HG03025 (cell line): ENCODE data around the gene PHAX.
A peak's percentile ranks its signal among the peaks of the same experiment; 100 is the strongest.
"Not testable (repeated sequence)": the region's sequence is repeated elsewhere in the genome, so short reads cannot be mapped to it uniquely, and the experiment has no call there.

Source experiments
- ATAC-seq: cut with Tn5 transposase; IDR thresholded peaks from one replicate; pipeline ENCODE4 v1.9.1; 2021; ENCODE audit warnings: mild to moderate bottlenecking, moderate library complexity; ENCODE audit not compliant: unreplicated experiment, low FRiP score

Gene PHAX

DNA sequence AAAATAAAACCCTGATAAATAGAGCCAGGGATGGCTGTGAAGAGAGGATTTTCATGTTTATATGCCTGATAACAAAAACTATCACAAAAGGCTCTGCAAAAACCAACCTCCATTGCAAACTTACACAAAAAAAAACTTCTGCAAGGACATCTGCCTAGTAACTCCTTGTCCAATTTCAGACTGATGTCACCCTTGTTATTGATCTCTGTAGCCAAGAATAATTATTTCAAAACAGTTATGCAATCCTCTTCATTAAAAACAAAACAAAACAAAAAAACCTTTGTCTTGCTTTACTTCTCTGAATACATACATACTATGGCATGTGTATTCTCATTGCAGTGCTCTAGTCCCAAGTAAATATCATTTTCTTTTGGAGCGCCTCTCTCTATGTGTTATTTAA lies 49.7 kb downstream of the PHAX start:
- ATAC-seq, result no peak

DNA sequence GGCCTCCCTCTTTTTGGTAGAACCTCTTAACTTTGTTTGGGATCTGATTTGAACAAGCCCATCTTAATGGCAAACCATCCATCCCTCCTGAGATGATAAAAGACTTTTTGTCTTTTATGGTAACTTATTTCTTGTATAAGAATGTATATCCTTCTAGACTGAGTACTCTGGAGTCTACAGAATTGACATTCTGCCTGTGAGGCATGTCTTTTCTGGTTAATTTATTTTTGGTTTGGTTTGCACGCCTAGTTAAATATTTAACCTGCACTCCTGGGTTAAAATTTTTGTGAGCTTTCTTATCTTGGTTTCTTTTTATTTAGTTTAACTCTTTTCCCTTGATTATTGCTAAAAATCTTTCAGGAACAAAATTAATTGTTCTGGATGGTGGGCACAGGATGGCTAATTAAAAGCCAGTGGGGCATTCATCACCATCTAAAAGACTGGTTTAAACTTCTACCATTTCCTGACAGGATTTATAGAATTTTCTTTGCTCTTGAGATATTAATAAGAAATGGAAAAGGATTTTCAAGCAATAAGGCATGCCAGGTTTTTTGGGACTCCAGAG lies 50.3 kb downstream of the PHAX start:
- ATAC-seq, result no peak

DNA sequence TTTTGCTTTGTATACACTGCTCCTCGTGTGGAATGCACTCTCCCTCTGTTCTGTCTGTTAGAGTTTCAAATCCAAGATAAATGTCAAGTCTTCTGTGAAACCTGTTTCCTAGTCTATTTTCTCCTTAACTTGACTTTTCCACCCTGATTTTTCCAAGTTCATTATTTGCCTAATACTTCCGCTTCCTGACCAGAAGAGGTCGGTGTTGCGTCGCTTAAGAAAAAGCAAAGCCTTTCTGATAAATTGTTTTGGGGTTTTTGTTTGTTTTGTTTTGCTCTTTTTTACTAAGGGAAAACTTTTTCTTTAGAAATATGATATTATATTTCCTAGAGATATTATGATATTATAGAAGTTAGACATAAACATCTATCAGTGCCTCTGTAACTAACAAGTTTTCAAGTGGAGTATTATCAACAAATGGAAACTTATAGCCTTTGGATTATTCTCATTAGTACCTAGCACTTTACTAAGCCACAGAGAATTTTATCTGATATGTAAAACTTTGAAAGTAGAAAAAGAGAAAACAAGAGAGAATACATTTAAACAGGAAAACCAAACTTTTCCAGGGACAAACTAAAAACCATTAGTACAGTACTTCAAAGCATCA lies 55.8 kb downstream of the PHAX start:
- no peak for ATAC-seq

GRCh38 chr5:126658561-126658960 lies 57.8 kb downstream of the PHAX start:
- no peak for ATAC-seq

GRCh38 chr5:126659805-126660482 lies 59.2 kb downstream of the PHAX start:
- ATAC-seq, result no peak

GRCh38 chr5:126664586-126664985 lies 63.8 kb downstream of the PHAX start:
- ATAC-seq, result no peak

DNA sequence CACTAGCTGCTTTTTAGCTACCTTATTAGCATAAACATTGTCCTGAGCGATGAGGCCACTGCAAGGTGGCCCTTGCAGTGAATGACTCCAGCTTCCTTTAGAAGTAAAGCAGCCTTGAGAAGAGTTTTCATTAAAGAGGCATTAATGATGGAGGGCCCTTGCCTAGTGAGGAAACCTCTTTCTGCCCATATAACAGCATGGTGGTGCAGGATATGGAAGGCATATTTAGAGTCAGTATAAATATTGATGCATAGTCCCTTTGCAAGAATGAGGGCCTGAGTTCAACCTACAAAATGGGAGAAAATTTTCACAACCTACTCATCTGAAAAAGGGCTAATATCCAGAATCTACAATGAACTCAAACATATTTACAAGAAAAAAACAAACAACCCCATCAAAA lies 69.4 kb downstream of the PHAX start:
- not testable (repeated sequence) for ATAC-seq

- not testable (repeated sequence) for ATAC-seq
Observed at GRCh38 chr5:126671681-126672080, 70.9 kb downstream of the PHAX start.

DNA sequence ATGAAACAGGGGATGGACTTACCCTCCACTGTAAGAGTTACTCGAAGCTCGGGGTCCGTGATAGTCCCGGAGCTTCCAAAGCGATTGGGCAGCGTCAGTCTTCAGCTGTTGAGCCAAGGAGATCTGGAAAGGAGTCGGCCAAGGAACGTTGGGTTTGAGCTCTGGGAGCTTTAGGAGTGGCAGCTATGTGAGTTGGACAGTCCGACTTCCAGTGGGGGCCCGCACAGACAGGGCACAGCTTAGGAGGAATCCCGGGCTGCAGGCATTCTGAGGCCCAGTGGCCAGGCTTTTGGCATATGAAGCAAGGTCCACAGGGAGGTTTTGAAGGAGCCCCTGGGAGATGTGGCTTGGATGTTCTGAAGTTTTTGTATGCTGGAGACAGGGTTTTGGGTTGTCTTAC lies 72.7 kb downstream of the PHAX start:
- no peak for ATAC-seq

GRCh38 chr5:126674145-126674544 lies 73.4 kb downstream of the PHAX start:
- ATAC-seq, result no peak

DNA sequence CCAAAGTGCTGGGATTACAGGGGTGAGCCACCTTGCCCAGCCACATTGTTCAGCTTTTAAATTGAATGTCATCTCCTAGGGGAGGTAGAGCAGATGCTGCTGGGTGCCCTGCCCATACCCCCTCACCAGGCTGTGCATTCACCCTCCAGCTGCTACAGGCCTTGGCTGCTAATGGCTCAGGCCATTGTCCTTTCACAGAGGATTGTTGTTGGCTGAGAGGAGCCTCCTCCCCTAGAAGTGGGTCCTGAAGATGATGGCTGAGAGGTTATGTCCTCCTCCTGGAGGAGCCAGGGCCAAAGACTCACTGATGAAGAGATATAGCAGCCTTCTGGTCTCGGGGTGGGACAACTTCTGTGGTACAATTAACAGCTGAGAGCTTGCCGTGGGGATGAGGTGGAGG lies 74.6 kb downstream of the PHAX start:
- no peak for ATAC-seq

DNA sequence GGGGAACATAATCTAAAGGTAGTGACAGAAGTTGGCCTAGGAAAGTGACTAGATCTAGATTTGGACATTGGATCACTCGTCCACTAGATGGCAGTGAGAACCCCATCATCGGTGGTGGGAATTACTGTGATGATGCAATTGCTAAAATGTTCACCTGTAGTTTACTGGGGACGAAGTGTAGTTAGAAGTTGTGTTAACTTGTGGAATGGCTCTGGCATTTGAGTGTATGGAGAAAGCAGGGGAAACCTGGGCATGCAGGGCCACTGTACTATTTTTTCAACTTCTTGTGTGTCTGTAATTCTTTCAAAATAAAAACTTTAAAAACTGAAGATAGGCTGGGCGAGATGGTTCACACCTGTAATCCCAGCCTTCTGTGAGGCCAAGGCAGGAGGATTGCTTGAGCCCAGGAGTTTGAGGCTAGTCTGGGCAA lies 75.5 kb downstream of the PHAX start:
- ATAC-seq, result peak; percentile 61
